Measurements from ENCODE around the gene NGF.

GRCh38 chr1:115281143-115281542 is 56.9 kb downstream of the NGF start:
- no peak for TF ChIP-seq CTCF (IDR thresholded peaks at IDR 0.05)
- TF ChIP-seq ZFX (IDR thresholded peaks at IDR 0.05; ENCODE audit: borderline replicate concordance) = no peak

All from 22Rv1 (cell line).